HG03064 (cell line): ENCODE measurements around the gene FSHR.

Source experiments
- ATAC-seq: cut with Tn5 transposase; IDR thresholded peaks from one replicate; pipeline ENCODE4 v1.9.1; 2021; ENCODE audit warnings: low read depth; ENCODE audit not compliant: unreplicated experiment

The FSHR gene

DNA sequence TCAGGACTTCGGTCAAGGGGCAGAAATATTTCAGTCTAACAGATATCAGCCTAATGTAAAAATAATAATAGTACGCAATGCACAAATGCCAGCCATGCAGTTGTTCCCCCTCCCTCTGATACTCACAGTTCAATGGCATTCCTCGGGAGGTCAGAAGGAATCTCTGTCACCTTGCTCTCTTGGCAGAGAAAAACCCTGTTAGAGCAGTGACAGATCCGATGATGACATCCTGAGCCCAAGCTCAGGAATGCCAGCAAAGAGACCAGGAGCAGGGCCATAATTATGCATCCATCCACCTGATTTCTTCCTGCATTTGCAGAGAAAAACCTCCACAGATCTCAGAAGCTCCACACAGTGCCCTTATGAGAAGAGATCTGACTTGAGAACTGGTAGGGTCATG lies at the start of gene FSHR:
Gene FSHR (minus strand): TSS at position 376 of the 400 bp plus-strand sequence. CDS start 98 bp downstream, at position 278.
- ATAC-seq: no peak

GRCh38 chr2:49199266-49199665 lies 45.0 kb upstream of the FSHR start:
- no peak for ATAC-seq

DNA sequence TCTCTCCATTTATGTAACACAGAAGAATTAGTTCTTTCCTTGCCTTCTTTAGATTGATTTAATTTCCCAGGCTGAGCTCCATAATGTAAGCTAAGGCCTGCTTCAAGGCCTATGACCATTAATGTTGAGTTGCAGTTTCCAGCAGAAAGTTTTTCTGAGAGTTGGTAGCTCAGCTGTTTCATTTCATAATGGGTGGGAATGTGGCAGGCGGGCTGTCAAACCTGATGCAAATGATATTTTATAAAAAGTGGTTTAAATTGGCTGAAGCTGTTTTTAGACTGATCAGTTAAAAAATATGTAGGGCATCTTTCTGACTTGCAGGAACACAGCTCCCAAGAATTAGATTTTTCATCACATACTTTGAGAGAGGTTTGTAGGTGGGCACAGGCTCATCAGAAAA lies 40.4 kb upstream of the FSHR start:
- ATAC-seq: no peak

GRCh38 chr2:49192036-49192435 lies 37.7 kb upstream of the FSHR start:
- ATAC-seq: no peak

DNA sequence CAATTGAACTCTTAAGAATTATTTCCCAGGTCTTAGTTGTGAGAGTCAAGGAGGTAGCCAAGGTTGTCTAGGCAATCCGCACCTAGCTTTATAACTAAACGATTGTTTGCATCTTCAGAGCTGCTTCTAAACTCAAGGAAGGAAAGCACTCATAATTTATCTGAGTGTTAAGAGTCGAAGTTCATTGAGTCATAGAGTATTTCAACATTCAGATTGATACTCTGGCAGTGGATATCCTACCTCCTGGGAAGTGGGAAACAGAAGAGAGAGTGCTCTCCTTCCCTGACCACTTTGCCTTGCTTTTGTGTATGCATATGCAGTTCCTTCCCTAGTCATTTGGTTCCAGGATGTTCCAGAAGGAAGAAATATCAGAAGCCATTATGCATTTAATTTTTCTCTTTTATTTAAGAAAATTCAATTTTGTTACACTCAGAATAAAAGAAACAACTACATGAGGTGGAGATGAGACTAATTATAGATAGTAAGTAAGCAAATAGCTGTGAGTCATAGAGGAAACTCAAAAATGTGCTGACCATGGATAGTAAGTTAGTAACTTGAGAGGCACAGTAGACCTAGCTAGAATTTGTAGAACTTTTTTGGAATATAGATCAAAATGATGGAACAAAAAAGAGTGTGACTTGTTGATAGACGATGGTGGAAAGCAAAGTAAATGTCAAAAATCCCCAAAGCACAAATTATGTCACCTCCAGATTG lies 35.4 kb upstream of the FSHR start:
- no peak for ATAC-seq

DNA sequence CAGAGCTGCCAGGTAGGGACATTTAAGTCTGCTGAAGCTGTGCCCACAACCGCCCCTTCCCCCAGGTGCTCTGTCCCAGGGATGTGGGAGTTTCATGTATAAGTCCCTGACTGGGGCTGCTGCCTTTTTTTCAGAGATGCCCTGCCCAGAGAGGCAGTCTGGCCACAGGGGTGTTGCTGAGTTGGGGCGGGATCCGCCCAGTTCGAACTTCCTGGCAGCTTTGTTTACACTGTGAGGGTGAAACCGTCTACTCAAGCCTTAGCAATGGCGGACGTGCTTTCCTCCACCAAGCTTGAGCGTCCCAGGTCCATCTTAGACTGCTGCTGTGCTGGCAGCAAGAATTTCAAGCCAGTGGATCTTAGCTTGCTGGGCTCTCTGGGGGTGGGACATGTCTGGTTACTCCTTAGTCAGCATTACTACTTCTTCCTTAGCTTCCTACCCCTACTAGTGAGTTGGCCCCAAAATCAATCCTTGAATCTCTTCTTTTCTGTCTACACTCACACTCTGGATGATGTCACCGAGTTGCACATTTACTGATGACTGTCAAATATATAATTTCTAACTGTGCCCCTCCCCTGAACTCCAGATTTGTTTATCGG lies 31.8 kb upstream of the FSHR start:
- no peak for ATAC-seq

- no peak for ATAC-seq
Observed at GRCh38 chr2:49178656-49179055, 24.3 kb upstream of the FSHR start.

DNA sequence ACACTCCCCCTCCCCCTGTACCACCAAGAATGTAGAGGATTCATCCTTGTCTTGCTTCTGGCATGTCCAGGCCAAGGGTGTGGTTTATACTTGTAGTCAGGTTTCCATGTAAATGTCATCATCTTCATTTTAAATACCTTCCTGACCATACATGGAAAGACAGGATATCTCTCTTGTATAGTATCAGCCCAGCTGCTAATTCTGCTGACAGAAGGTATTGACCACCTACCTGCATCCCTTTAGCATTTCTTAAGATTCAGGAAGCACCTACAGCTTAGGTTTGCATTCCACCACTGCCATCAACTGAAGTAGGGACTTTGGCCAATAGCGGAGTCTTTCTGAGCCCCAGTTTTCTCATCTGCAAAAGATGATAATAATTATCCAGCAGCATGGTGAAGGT lies 22.9 kb upstream of the FSHR start:
- no peak for ATAC-seq

GRCh38 chr2:49175831-49176230 lies 21.5 kb upstream of the FSHR start:
- no peak for ATAC-seq

DNA sequence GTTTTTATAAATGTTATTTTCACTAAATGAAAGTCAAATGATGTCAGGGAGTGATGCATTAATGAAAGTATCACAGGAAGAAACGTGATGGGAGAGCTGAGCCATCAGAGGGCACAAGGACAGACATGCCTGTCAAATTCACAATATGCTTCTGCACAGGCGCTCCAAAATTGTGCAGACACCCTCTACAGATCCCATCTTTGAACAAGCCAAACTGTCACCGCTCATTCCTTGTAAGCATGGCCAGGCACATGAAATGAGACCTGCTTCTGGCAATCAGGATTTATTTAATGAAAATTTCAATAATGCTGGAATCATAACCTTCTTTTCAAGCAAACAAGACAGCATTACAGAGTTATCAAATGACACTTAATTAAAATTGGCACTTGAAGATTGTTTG lies 20.4 kb upstream of the FSHR start:
- ATAC-seq: no peak

- no peak for ATAC-seq
Observed at GRCh38 chr2:49167131-49167530, 12.8 kb upstream of the FSHR start.

DNA sequence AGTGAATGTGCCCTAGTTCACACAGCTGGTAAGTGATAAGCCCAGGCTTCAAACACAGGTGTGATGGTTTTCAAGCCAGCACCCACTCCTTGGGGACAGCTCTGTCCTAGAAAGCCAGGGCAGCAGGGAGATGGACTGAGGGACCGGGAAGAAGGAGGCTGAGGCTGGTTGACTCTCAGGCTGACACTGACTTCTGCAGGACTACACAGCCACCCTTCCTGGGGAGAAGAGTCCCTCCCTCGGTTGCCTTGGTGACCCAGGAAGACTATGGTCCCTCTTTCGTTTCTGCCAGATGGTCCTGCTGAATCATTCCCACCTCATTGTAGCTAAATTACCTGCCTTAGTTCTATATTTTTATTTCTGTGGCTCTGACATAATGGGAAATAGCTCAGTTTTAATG lies 11.3 kb upstream of the FSHR start:
- ATAC-seq: no peak

DNA sequence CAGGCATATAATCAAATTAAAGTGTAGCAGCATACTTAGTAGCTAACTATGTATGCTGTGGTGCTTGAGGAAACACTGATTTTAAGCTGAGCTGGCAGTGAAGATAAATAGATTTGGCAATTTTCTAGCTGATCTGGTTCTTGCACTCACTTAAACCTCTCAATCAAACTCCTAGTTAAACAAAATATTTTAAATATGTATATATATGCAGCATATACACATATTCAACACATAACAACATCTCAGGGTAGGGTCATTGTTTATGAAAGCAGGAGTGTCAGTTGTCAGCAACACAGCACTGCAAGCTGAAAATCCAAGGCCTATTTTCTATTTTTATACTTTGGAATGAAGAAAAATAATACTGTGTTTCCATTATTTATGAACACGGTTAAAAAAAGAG lies 10.4 kb upstream of the FSHR start:
- no peak for ATAC-seq

DNA sequence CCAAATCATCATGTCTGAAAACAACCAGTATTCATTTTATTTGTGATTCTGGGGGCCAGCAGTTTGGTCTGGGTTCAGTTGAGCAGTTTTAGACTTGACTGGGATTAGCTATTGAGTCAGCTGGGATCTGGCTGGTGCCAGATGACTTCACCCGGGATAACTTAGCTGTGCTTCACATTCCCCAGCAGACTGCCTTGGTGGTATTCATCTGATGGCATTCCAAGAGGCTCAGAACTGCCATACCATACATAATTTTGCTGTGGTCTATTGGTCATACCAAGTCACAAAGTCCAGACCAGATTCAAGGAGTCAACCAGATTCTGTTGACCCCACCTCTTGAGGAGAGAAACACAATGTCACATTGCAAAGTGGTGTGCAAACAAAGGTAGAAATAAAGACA lies 7.8 kb upstream of the FSHR start:
- ATAC-seq: no peak

DNA sequence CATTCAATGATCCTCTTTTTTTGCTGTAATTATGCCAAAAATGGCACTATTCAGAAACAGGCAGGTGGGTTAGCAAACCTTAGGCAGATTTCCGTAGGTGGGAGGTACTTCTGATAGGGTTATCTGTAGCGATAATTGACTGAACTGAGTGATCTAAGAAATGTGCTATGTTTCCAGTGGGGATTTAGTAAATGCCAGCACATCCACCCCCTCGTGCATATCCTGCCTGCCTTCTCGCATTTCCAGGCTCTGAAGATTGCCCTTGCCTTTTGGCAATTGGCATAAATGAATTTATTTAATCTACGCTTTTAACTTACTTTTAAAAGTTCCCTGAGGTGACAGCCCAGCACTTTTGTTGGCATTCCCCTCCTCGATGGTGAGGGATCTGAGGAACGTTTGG lies 576 bp upstream of the FSHR start:
- ATAC-seq: no peak

- no peak for ATAC-seq
Observed at GRCh38 chr2:49153252-49153651, 1.1 kb downstream of the FSHR start.

- no peak for ATAC-seq
Observed at GRCh38 chr2:49152824-49153223, 1.5 kb downstream of the FSHR start.

DNA sequence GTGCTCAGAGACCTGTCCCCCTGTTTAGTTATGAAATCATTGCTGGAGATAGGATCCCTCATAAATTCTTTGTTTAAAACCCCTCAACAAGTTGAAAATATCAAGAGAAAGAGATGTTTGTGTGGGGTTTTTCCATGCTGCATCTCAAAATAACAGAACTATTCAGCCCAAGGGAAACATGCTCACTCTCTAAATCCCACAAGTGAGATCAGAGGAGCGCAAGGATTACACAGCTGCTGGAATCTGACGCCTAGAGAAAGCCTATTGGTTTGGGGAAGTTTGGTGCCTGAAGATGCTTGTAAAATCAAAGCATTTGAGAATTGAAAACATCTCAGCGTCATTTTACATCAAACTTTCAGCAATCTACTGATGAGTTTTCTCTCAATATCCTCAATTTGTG lies 7.9 kb downstream of the FSHR start:
- ATAC-seq: no peak

DNA sequence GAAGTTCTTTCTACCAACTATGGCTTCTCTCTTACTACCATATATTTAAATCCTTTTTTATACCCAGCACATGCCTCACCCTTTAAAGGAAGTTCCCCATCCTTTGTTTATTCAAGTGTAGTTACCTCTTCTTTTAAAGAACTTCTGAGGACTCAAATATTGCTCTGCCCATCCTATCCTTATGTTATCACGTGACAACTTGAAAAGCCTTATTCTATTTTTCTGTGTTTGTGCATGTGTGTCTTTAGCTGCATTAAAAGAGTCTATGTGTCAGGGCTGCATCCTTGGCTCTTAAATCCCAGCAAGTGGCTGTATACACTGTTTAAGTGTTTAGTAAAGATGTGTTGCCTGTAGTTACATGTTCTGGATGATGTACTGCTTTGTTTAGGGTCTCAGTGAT lies 22.5 kb downstream of the FSHR start:
- ATAC-seq: no peak

- peak; percentile 98 for ATAC-seq
Observed at GRCh38 chr2:49129034-49129433, 25.3 kb downstream of the FSHR start.

DNA sequence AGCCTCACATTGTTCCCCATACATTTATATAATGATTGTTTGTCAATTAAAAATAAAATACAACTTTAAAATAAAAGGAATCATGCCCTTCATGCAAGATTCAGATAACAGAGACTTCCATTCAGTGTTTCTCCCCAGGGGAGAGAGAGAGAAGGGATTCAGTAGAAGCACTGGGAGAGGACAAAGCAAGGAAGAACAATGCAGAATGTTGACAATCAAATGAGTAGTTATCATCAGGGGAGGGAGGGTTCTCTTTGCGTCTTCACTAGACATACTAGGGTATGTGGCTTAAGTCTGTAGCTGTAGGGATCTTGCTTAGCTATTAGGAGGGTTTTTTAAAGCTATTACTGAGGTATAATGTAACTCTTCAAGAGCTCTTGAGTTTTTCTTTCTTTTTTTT lies 30.7 kb downstream of the FSHR start:
- no peak for ATAC-seq

GRCh38 chr2:49122107-49122506 lies 32.2 kb downstream of the FSHR start:
- no peak for ATAC-seq

DNA sequence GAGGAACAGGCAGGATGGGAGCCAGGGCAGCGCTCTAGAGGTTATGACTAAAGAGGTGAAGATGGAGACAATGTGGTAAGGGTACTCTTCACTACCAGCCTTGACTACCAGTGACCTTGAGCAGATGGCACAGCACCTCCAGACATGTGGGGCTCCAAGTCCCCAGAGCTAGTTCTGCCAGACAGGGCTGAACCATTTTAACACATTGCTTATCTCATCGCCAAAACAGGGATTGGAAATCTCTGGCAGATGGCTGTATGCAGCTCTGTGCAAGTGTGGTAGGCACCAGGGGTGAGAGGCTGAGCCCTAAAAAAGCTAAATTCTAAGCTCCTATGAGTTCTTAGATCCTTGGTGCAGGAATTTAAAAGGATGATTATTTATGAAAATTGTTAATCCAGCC lies 41.3 kb downstream of the FSHR start:
- no peak for ATAC-seq
